ENCODE measurements around the gene WDR45B. TPM values are rescaled to one million over a fixed set of nuclear protein-coding genes. Genes with fewer than 3 reads are reported as not detected.
"Not testable (repeated sequence)": the region's sequence is repeated elsewhere in the genome, so short reads cannot be mapped to it uniquely, and the experiment has no call there.

The WDR45B gene
- total and polyA plus RNA-seq, 2 experiments from 2014 or later, result 82.6 to 112 TPM

DNA sequence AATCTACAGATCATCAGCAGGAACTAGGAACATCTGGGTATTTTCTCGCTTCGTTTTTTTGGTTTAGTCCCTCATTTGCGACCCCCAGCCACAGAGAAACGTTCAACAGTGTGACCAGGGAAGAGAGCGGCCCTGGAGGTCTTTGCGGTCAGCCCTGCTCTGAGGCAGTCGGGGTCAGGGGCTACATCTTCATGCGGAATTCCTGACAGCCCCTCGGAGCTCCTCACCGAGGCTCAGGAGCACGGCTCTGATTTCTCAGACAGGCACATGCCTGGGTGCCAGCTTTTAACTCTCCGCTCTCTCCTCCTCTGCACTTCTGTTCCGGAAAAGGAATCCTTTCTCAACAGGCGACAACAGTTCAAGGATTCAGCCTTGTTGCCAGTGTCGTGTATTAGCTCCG lies 8.0 kb upstream of the WDR45B start:
- H4K20me1 ChIP-seq (ENCODE audit: insufficient read depth, poor library complexity, severe bottlenecking), result no peaks in the 10 kb centered on the region
- H3K4me1 ChIP-seq (ENCODE audit: insufficient read depth), result peaks cover 3% of the 10 kb centered on the region
- no peak overlapping the region for H3K4me2 ChIP-seq
- peak overlapping the region; percentile 89 for H3K27ac ChIP-seq
- no peak overlapping the region for H3K4me3 ChIP-seq
- TF ChIP-seq EZH2 (IDR thresholded peaks at IDR 0.05; ENCODE audit: borderline replicate concordance) (no peak), EZH2phosphoT487 (IDR thresholded peaks at IDR 0.05; ENCODE audit: low read depth, severe bottlenecking, unreplicated experiment) (no peak)
- TF ChIP-seq, protein P1, sequence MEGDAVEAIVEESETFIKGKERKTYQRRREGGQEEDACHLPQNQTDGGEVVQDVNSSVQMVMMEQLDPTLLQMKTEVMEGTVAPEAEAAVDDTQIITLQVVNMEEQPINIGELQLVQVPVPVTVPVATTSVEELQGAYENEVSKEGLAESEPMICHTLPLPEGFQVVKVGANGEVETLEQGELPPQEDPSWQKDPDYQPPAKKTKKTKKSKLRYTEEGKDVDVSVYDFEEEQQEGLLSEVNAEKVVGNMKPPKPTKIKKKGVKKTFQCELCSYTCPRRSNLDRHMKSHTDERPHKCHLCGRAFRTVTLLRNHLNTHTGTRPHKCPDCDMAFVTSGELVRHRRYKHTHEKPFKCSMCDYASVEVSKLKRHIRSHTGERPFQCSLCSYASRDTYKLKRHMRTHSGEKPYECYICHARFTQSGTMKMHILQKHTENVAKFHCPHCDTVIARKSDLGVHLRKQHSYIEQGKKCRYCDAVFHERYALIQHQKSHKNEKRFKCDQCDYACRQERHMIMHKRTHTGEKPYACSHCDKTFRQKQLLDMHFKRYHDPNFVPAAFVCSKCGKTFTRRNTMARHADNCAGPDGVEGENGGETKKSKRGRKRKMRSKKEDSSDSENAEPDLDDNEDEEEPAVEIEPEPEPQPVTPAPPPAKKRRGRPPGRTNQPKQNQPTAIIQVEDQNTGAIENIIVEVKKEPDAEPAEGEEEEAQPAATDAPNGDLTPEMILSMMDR (IDR thresholded peaks at IDR 0.05; ENCODE audit: poor library complexity), result no peak
- no peak for DNase-seq (ENCODE audit: low spot score)
- 90% methylated on average over 16 of the region's 16 CpGs for WGBS (ENCODE audit: low lambda C conversion rate, missing lambda C conversion rate)
- H3K36me3 ChIP-seq (replicated peaks; ENCODE audit: insufficient read depth, low read depth), result no peaks in the 10 kb centered on the region
- H3K27me3 ChIP-seq, result no peaks in the 10 kb centered on the region
- no peaks in the 10 kb centered on the region for H3K79me2 ChIP-seq
- H3K9me3 ChIP-seq (ENCODE audit: low read depth), result no peaks in the 10 kb centered on the region
- H2AFZ ChIP-seq, result no peak overlapping the region
- no peaks in the 10 kb centered on the region for H3K9me2 ChIP-seq (replicated peaks; ENCODE audit: insufficient read depth)

DNA sequence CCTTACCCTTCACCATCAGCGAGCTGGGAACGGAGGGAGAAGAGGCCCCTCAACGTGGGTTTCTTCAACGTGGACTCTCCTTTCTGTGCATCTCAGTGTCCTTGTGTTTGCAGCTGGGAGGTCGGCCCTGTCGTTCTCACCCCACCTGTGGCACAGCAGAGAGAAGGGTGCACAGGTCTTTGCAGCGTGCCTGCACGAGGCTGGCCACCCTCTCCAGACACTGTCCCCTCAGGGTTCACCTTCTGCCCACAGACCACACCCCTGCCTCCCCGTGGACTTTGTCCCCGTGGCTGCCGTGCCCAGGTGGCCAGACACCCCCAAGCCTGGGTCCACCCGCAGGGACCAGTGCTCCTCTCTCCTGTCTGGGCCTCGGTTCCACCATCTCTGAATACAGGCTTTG lies 7.3 kb upstream of the WDR45B start:
- no peaks in the 10 kb centered on the region for H3K79me2 ChIP-seq
- DNase-seq (ENCODE audit: low spot score), result peak; percentile 42
- peaks cover 3% of the 10 kb centered on the region for H3K4me1 ChIP-seq (ENCODE audit: insufficient read depth)
- TF ChIP-seq, protein P1 (IDR thresholded peaks at IDR 0.05; ENCODE audit: poor library complexity), result no peak
- TF ChIP-seq EZH2 (IDR thresholded peaks at IDR 0.05; ENCODE audit: borderline replicate concordance), result no peak
- TF ChIP-seq EZH2phosphoT487 (IDR thresholded peaks at IDR 0.05; ENCODE audit: low read depth, severe bottlenecking, unreplicated experiment), result no peak
- no peaks in the 10 kb centered on the region for H4K20me1 ChIP-seq (ENCODE audit: insufficient read depth, poor library complexity, severe bottlenecking)
- H3K9me2 ChIP-seq (replicated peaks; ENCODE audit: insufficient read depth), result no peaks in the 10 kb centered on the region
- 87% methylated on average over 13 of the region's 13 CpGs for WGBS (ENCODE audit: low lambda C conversion rate, missing lambda C conversion rate)
- H3K9me3 ChIP-seq (ENCODE audit: low read depth), result no peaks in the 10 kb centered on the region
- H3K4me3 ChIP-seq, result no peak overlapping the region
- no peak overlapping the region for H2AFZ ChIP-seq
- H3K4me2 ChIP-seq, result peak overlapping the region; percentile 34
- H3K36me3 ChIP-seq (replicated peaks; ENCODE audit: insufficient read depth, low read depth), result no peaks in the 10 kb centered on the region
- H3K27me3 ChIP-seq, result no peaks in the 10 kb centered on the region
- peak overlapping the region; percentile 89 for H3K27ac ChIP-seq

DNA sequence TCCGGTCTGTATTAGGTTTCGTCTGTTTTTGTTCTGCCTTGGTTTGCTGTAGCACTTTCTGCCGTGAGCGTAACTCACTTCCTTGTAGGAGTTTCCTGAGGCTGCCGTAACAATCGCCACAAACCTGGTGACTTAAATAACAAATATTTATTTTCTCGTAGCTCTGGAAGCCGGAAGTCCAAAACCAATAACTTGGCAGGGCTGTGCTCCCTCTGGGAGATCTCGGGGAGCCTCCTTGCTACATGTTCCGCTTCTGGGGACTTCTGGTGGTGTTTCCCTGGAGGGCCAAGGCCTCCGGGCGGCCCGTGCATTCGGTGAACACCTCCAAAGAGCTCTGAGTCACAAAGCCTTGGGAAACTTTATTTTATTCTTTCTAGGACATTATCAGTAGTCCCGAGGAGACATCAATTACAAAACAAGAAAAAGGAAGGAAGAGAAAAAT lies 6.8 kb upstream of the WDR45B start:
- no peaks in the 10 kb centered on the region for H3K27me3 ChIP-seq
- DNase-seq (ENCODE audit: low spot score), result peak; percentile 64
- H3K4me3 ChIP-seq, result no peak overlapping the region

DNA sequence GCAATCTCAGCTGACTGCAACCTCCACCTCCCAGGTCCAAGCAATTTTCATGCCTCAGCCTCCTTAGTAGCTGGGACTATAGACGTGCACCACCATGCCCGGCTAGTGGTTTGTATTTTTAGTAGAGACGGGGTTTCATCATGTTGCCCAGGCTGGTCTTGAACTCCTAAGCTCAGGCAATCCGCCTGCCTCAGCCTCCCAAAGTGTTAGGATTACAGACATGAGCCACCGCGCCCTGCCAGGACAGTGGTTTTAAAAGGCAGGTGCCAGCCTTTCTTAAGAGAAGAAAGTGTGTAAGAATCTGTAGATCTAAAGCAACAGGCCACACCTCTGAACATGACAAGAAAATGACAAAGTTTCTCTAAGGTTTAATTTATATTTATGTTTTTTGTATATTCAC lies 6.4 kb upstream of the WDR45B start:
- 94% methylated on average over 6 of the region's 6 CpGs for WGBS (ENCODE audit: low lambda C conversion rate, missing lambda C conversion rate)
- not testable (repeated sequence) for H4K20me1 ChIP-seq (ENCODE audit: insufficient read depth, poor library complexity, severe bottlenecking); H2AFZ ChIP-seq; H3K79me2 ChIP-seq; H3K4me3 ChIP-seq; H3K4me1 ChIP-seq (ENCODE audit: insufficient read depth); DNase-seq (ENCODE audit: low spot score); H3K36me3 ChIP-seq (replicated peaks; ENCODE audit: insufficient read depth, low read depth); H3K9me3 ChIP-seq (ENCODE audit: low read depth); H3K4me2 ChIP-seq; H3K27me3 ChIP-seq; H3K9me2 ChIP-seq (replicated peaks; ENCODE audit: insufficient read depth)
- H3K27ac ChIP-seq, result peak overlapping the region; percentile 89

More for the DNA sequence above, 6.8 kb upstream of the WDR45B start:
- Histone ChIP-seq H3K4me1 (ENCODE audit: insufficient read depth) (peaks cover 3% of the 10 kb centered on the region), H3K9me3 (ENCODE audit: low read depth) (no peaks in the 10 kb centered on the region), H2AFZ (no peak overlapping the region), H3K9me2 (replicated peaks; ENCODE audit: insufficient read depth) (no peaks in the 10 kb centered on the region), H3K79me2 (no peaks in the 10 kb centered on the region), H3K4me2 (peak overlapping the region; percentile 34), H3K27ac (peak overlapping the region; percentile 89), H3K36me3 (replicated peaks; ENCODE audit: insufficient read depth, low read depth) (no peaks in the 10 kb centered on the region), H4K20me1 (ENCODE audit: insufficient read depth, poor library complexity, severe bottlenecking) (no peaks in the 10 kb centered on the region)
- WGBS (ENCODE audit: low lambda C conversion rate, missing lambda C conversion rate), result 75% methylated on average over 15 of the region's 15 CpGs
- TF ChIP-seq, protein P1 (IDR thresholded peaks at IDR 0.05; ENCODE audit: poor library complexity), result no peak
- no peak for TF ChIP-seq EZH2 (IDR thresholded peaks at IDR 0.05; ENCODE audit: borderline replicate concordance)
- TF ChIP-seq EZH2phosphoT487 (IDR thresholded peaks at IDR 0.05; ENCODE audit: low read depth, severe bottlenecking, unreplicated experiment), result no peak

All from hepatocyte (in vitro differentiated cells).